DMS 273 (cell line): ENCODE data around the gene GDAP2.

ENCODE experiments used
- DNase-seq: peaks from one replicate; lab custom pipeline; 2025; ENCODE audit not compliant: unreplicated experiment; lab: John Stamatoyannopoulos, UW

The GDAP2 gene

DNA sequence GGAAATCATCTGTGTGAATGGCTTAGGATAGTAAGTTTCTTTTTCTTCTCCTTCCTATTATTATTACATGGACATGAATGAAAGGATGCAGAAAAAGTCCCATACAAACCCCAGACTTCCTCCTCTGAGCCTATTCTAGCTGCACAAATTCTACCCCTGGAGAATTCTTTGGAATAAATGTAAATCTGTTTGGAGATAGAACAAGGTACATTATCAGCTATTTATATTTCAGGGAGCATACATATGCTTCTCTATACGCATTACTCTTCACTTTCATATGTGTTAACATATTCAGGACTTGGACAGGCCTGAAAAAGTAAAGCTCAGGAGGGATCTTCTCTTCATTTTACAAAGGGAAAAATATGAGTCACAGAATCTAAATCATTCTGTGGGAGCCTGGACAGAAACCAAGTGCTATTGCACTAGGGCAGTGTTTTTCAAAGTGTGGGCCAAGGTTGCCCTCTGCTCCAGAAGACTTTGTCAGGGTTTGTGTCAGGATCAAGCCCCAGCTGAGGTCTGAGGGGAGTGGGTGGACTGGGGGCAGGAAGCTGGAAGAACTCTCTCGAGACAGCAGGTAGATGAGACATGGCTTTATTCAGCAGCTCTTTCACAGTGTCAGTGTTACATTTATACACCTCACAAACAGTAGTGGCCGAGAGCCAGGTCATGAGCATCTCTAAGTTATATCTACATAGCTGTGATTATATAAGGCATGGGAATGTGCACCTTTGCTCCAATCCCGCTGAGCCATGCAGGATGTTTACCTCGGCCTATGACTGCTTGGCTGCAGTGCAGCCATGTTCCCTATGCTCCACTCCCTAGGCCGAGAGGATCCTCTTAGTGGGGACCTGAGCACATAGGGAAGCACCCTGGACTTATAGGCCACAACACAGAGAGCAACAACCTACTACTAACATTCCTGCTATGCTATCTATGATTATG, 114.3 kb downstream of the GDAP2 start:
- DNase-seq, result no peak
